Neural cell (in vitro differentiated cells): ENCODE data around the gene NLRC5. TPM values are rescaled to one million over a fixed set of nuclear protein-coding genes. Genes with fewer than 3 reads are reported as not detected.

Source experiments
- H2AFZ ChIP-seq: fragments of 200-600, 300-800 bp; sonication (generic), shearing (Covaris generic); 2 replicates; pipeline ENCODE4 v1.6.0; 2014; ENCODE audit warnings: low read depth, mild to moderate bottlenecking, antibody characterized with exemption, low read length, moderate library complexity
- H3F3A ChIP-seq: fragments of 200-600 bp; shearing (Covaris generic); 2 replicates; pipeline ENCODE4 v1.6.1; 2016; ENCODE audit warnings: mild to moderate bottlenecking, moderate library complexity, mixed read lengths, antibody characterized with exemption, low read length; ENCODE audit not compliant: insufficient read depth, poor library complexity, severe bottlenecking
- H3K27ac ChIP-seq: fragments of 200-600, 300-800 bp; sonication (generic), shearing (Covaris generic); 2 replicates; pipeline ENCODE4 v1.5.1; 2014; ENCODE audit warnings: mild to moderate bottlenecking, low read length, moderate library complexity
- H3K27me3 ChIP-seq: fragments of 300-800, 200-600 bp; sonication (generic), shearing (Covaris generic); 2 replicates; pipeline ENCODE4 v1.6.0; 2014; ENCODE audit warnings: mild to moderate bottlenecking, low read depth, low read length, moderate library complexity; ENCODE audit not compliant: insufficient read depth
- H3K36me3 ChIP-seq: fragments of 300-800, 200-600 bp; sonication (generic), shearing (Covaris generic); 2 replicates; pipeline ENCODE4 v1.5.1; 2014; ENCODE audit warnings: mild to moderate bottlenecking, antibody characterized with exemption, low read length, moderate library complexity; ENCODE audit not compliant: insufficient read depth
- H3K4me2 ChIP-seq: fragments of 300-800, 200-600 bp; sonication (generic), shearing (Covaris generic); 2 replicates; pipeline ENCODE4 v1.6.0; 2014; ENCODE audit warnings: mild to moderate bottlenecking, low read length
- H3K4me3 ChIP-seq: fragments of 300-800, 200-600 bp; sonication (generic), shearing (Covaris generic); 2 replicates; pipeline ENCODE4 v1.5.1; 2014; ENCODE audit warnings: mild to moderate bottlenecking, low read length, moderate library complexity
- H3K79me2 ChIP-seq: fragments of 200-600 bp; shearing (Covaris generic); replicated peaks from 2 replicates; pipeline ENCODE4 v1.6.0; 2014; ENCODE audit warnings: mild to moderate bottlenecking, low read length, moderate library complexity; ENCODE audit not compliant: insufficient read depth
- H3K9ac ChIP-seq: fragments of 300-800, 200-600 bp; sonication (generic), shearing (Covaris generic); 2 replicates; pipeline ENCODE4 v1.6.1; 2016; ENCODE audit warnings: mild to moderate bottlenecking, low read length, mixed read lengths
- H3K9me2 ChIP-seq: fragments of 200-600 bp; shearing (Covaris generic); 2 replicates; pipeline ENCODE4 v1.6.1; 2016; ENCODE audit warnings: mild to moderate bottlenecking, low read length, mixed read lengths; ENCODE audit not compliant: insufficient read depth
- H3K9me3 ChIP-seq: fragments of 200-600, 300-800 bp; sonication (generic), shearing (Covaris generic); 2 replicates; pipeline ENCODE4 v1.6.1; 2016; ENCODE audit warnings: mild to moderate bottlenecking, mixed run types, low read length, moderate library complexity, mixed read lengths
- H4K20me1 ChIP-seq: fragments of 200-600 bp; shearing (Covaris generic); 2 replicates; pipeline ENCODE4 v1.6.1; 2016; ENCODE audit warnings: mild to moderate bottlenecking, mixed run types; ENCODE audit not compliant: insufficient read depth
- EP300 ChIP-seq: fragments of 450-650 bp; conservative IDR thresholded peaks from 2 replicates; pipeline ENCODE4 v1.6.1; 2014; ENCODE audit warnings: antibody characterized with exemption, mild to moderate bottlenecking, moderate library complexity; ENCODE audit not compliant: poor library complexity, severe bottlenecking
- EZH2 ChIP-seq: fragments of 200-600, 300-800 bp; shearing (Covaris generic), sonication (generic); IDR thresholded peaks from 2 replicates; pipeline ENCODE4 v1.6.1; 2014; ENCODE audit warnings: antibody characterized with exemption, low read length, borderline replicate concordance, mild to moderate bottlenecking; ENCODE audit not compliant: insufficient read depth, poor library complexity, severe bottlenecking
- MXI1 ChIP-seq: fragments of 450-650 bp; conservative IDR thresholded peaks from 2 replicates; pipeline ENCODE4 v1.6.1; 2014; ENCODE audit warnings: antibody characterized with exemption, mild to moderate bottlenecking; ENCODE audit not compliant: poor library complexity, severe bottlenecking
- POLR2AphosphoS5 ChIP-seq: IDR thresholded peaks from 2 replicates; pipeline ENCODE4 v1.6.1; 2012
- RAD21 ChIP-seq: fragments of 450-650 bp; conservative IDR thresholded peaks from 2 replicates; pipeline ENCODE4 v1.6.1; 2014; ENCODE audit warnings: antibody characterized with exemption, mild to moderate bottlenecking, moderate library complexity
- REST ChIP-seq: IDR thresholded peaks from 2 replicates; pipeline ENCODE4 v1.6.1; 2012; ENCODE audit warnings: borderline replicate concordance
- SMC3 ChIP-seq: fragments of 450-650 bp; conservative IDR thresholded peaks from 2 replicates; pipeline ENCODE4 v1.6.1; 2014; ENCODE audit warnings: antibody characterized with exemption, mild to moderate bottlenecking, moderate library complexity; ENCODE audit not compliant: poor library complexity
- TAF1 ChIP-seq: IDR thresholded peaks from 2 replicates; pipeline ENCODE4 v1.6.1; 2012; ENCODE audit warnings: low read depth
- polyA plus RNA-seq: library from polyadenylated mRNA; depleted of rRNA; stranded (reverse); fragments of >200 nt; gene quantifications from 2 replicates; pipeline ENCODE4 v1.2.3, GENCODE V29; 2014
- TF ChIP-seq, protein P1 (sequence below): fragments of 450-650 bp; IDR thresholded peaks from 2 replicates; pipeline ENCODE4 v1.5.1; 2014; ENCODE audit warnings: antibody characterized with exemption, mild to moderate bottlenecking, moderate library complexity; ENCODE audit not compliant: poor library complexity, severe bottlenecking

The NLRC5 gene
- polyA plus RNA-seq, 1 donor from 2014 or later = not detected

DNA sequence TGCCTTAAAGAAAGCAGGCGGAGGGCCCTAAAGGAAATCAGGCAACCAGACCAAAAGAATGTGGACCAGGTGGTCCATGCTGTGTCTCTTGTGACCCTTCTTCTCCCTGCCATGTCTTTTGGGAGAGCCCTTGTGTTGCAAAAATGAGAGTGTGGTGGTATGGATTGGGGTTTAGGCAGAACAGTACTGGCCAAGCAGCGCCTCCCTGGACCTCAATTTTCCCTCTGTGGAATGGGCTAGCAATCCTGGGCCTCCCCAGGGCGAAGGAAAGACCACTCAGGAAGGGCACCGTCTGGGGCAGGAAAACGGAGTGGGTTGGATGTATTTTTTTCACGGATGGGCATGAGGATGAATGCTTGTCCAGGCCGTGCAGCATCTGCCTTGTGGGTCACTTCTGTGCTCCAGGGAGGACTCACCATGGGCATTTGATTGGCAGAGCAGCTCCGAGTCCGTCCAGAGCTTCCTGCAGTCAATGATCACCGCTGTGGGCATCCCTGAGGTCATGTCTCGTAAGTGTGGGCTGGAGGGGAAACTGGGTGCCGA, 7.6 kb upstream of the NLRC5 start:
- H3K4me2 ChIP-seq = no peak overlapping the region
- no peak overlapping the region for H3K9ac ChIP-seq
- TF ChIP-seq, protein P1, sequence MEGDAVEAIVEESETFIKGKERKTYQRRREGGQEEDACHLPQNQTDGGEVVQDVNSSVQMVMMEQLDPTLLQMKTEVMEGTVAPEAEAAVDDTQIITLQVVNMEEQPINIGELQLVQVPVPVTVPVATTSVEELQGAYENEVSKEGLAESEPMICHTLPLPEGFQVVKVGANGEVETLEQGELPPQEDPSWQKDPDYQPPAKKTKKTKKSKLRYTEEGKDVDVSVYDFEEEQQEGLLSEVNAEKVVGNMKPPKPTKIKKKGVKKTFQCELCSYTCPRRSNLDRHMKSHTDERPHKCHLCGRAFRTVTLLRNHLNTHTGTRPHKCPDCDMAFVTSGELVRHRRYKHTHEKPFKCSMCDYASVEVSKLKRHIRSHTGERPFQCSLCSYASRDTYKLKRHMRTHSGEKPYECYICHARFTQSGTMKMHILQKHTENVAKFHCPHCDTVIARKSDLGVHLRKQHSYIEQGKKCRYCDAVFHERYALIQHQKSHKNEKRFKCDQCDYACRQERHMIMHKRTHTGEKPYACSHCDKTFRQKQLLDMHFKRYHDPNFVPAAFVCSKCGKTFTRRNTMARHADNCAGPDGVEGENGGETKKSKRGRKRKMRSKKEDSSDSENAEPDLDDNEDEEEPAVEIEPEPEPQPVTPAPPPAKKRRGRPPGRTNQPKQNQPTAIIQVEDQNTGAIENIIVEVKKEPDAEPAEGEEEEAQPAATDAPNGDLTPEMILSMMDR = no peak
- TF ChIP-seq EP300 (no peak), POLR2AphosphoS5 (no peak), EZH2 (no peak), SMC3 (no peak), MXI1 (no peak), REST (no peak), RAD21 (no peak), TAF1 (no peak)
- H3F3A ChIP-seq = no peaks in the 10 kb centered on the region
- no peaks in the 10 kb centered on the region for H3K36me3 ChIP-seq
- H3K79me2 ChIP-seq = no peaks in the 10 kb centered on the region
- no peak overlapping the region for H3K27ac ChIP-seq
- no peak overlapping the region for H2AFZ ChIP-seq
- no peak overlapping the region for H3K4me3 ChIP-seq
- H3K9me3 ChIP-seq = no peaks in the 10 kb centered on the region
- no peaks in the 10 kb centered on the region for H3K27me3 ChIP-seq
- no peaks in the 10 kb centered on the region for H3K9me2 ChIP-seq
- H4K20me1 ChIP-seq = no peaks in the 10 kb centered on the region

- H3K27me3 ChIP-seq = no peaks in the 10 kb centered on the region
Measured at GRCh38 chr16:56982695-56983094, 6.7 kb upstream of the NLRC5 start.

More at GRCh38 chr16:56982695-56983094, 6.7 kb upstream of the NLRC5 start:
- Histone ChIP-seq H2AFZ (no peak overlapping the region), H3K79me2 (no peaks in the 10 kb centered on the region), H3K4me3 (no peak overlapping the region), H4K20me1 (no peaks in the 10 kb centered on the region), H3K9me3 (no peaks in the 10 kb centered on the region), H3K9me2 (no peaks in the 10 kb centered on the region), H3K9ac (no peak overlapping the region), H3K36me3 (no peaks in the 10 kb centered on the region), H3F3A (no peaks in the 10 kb centered on the region), H3K4me2 (no peak overlapping the region), H3K27ac (no peak overlapping the region)
- TF ChIP-seq MXI1 (no peak), EZH2 (no peak), REST (no peak)
